ENCODE results near the gene CEP192. TPM values are rescaled to one million over a fixed set of nuclear protein-coding genes. Genes with fewer than 3 reads are reported as not detected.

Gene CEP192
- total and polyA plus RNA-seq, 2 of the 13 experiments (the other 11 are each of a cell fraction or from before 2014, with no cell fraction given), result 15.3 to 24.7 TPM

DNA sequence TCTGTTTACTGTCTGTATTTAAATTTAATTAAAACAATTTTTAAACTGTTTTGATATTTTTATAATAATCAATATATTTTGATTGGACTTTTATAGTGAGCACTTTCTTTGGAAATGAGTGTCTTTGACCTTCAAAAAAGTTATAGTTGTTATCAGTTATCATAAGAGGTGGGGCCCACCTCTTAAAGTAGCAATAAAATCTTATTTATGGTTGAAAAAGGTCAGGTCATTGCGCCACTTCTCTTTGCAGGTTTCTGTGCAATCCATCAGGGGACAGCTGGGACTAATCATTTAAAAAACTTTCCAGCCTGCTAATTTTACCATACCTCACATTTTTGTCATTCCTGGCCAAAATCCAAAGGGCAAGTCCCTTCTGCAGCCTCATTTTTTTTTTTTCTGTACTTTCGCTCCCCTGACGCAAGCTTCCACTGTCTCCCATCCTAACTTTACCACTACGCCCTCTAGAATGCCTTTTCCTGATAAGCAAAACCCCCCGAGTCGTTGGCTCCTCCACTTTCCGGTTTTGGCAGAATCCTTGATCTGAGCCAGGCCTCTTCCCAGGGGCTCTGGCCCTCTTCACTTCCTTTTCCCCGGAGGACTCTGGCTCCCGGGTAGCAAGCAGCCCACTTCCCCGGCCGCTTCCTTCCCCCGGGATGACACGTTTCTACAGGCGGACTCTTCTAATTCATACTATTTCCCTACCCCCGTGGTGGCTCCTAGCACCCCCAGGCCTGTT is 44.4 kb upstream of the CEP192 start (continued):
- TF ChIP-seq, protein P1, sequence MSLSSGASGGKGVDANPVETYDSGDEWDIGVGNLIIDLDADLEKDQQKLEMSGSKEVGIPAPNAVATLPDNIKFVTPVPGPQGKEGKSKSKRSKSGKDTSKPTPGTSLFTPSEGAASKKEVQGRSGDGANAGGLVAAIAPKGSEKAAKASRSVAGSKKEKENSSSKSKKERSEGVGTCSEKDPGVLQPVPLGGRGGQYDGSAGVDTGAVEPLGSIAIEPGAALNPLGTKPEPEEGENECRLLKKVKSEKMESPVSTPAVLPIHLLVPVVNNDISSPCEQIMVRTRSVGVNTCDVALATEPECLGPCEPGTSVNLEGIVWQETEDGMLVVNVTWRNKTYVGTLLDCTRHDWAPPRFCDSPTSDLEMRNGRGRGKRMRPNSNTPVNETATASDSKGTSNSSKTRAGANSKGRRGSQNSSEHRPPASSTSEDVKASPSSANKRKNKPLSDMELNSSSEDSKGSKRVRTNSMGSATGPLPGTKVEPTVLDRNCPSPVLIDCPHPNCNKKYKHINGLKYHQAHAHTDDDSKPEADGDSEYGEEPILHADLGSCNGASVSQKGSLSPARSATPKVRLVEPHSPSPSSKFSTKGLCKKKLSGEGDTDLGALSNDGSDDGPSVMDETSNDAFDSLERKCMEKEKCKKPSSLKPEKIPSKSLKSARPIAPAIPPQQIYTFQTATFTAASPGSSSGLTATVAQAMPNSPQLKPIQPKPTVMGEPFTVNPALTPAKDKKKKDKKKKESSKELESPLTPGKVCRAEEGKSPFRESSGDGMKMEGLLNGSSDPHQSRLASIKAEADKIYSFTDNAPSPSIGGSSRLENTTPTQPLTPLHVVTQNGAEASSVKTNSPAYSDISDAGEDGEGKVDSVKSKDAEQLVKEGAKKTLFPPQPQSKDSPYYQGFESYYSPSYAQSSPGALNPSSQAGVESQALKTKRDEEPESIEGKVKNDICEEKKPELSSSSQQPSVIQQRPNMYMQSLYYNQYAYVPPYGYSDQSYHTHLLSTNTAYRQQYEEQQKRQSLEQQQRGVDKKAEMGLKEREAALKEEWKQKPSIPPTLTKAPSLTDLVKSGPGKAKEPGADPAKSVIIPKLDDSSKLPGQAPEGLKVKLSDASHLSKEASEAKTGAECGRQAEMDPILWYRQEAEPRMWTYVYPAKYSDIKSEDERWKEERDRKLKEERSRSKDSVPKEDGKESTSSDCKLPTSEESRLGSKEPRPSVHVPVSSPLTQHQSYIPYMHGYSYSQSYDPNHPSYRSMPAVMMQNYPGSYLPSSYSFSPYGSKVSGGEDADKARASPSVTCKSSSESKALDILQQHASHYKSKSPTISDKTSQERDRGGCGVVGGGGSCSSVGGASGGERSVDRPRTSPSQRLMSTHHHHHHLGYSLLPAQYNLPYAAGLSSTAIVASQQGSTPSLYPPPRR (CRISPR knock-in tag; IDR thresholded peaks at IDR 0.05; ENCODE audit: borderline replicate concordance), result 0 out of 2 replicates have a peak, but pooled peaks have one; percentile 52
- TF ChIP-seq FLYWCH1 (CRISPR knock-in tag; IDR thresholded peaks at IDR 0.05) (no peak), FOSL2 (CRISPR knock-in tag; IDR thresholded peaks at IDR 0.05) (no peak), MIER2 (CRISPR knock-in tag; IDR thresholded peaks at IDR 0.05) (no peak; the same call in 1 of the 2 replicates), ZSCAN31 (CRISPR knock-in tag; IDR thresholded peaks at IDR 0.05; ENCODE audit: low read depth) (no peak), ZNF17 (CRISPR knock-in tag; IDR thresholded peaks at IDR 0.05) (no peak), ZNF614 (CRISPR knock-in tag; IDR thresholded peaks at IDR 0.05; ENCODE audit: borderline replicate concordance) (0 out of 2 replicates have a peak, but pooled peaks have one; percentile 18), ZNF773 (CRISPR knock-in tag; IDR thresholded peaks at IDR 0.05; ENCODE audit: borderline replicate concordance) (no peak), ZNF230 (CRISPR knock-in tag; IDR thresholded peaks at IDR 0.05) (0 out of 2 replicates have a peak, but pooled peaks have one; percentile 35), JUND (CRISPR knock-in tag; IDR thresholded peaks at IDR 0.05) (no peak; the same call in 1 of the 2 replicates), ZNF333 (CRISPR knock-in tag; IDR thresholded peaks at IDR 0.05; ENCODE audit: borderline replicate concordance) (no peak), MZF1 (CRISPR knock-in tag; IDR thresholded peaks at IDR 0.05; ENCODE audit: borderline replicate concordance) (no peak), GZF1 (CRISPR knock-in tag; IDR thresholded peaks at IDR 0.05) (no peak), RNF2 (conservative IDR thresholded peaks at IDR 0.05; ENCODE audit: low read depth) (no peak), ZNF44 (CRISPR knock-in tag; IDR thresholded peaks at IDR 0.05) (no peak), ZSCAN21 (CRISPR knock-in tag; IDR thresholded peaks at IDR 0.05; ENCODE audit: borderline replicate concordance) (no peak), ZNF20 (CRISPR knock-in tag; IDR thresholded peaks at IDR 0.05) (no peak), ZNF496 (CRISPR knock-in tag; IDR thresholded peaks at IDR 0.05; ENCODE audit: insufficient replicate concordance) (no peak)
- TF ChIP-seq, protein P2, sequence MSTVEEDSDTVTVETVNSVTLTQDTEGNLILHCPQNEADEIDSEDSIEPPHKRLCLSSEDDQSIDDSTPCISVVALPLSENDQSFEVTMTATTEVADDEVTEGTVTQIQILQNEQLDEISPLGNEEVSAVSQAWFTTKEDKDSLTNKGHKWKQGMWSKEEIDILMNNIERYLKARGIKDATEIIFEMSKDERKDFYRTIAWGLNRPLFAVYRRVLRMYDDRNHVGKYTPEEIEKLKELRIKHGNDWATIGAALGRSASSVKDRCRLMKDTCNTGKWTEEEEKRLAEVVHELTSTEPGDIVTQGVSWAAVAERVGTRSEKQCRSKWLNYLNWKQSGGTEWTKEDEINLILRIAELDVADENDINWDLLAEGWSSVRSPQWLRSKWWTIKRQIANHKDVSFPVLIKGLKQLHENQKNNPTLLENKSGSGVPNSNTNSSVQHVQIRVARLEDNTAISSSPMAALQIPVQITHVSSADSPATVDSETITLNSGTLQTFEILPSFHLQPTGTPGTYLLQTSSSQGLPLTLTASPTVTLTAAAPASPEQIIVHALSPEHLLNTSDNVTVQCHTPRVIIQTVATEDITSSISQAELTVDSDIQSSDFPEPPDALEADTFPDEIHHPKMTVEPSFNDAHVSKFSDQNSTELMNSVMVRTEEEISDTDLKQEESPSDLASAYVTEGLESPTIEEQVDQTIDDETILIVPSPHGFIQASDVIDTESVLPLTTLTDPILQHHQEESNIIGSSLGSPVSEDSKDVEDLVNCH (CRISPR knock-in tag; IDR thresholded peaks at IDR 0.05), result no peak
- TF ChIP-seq, protein P3, sequence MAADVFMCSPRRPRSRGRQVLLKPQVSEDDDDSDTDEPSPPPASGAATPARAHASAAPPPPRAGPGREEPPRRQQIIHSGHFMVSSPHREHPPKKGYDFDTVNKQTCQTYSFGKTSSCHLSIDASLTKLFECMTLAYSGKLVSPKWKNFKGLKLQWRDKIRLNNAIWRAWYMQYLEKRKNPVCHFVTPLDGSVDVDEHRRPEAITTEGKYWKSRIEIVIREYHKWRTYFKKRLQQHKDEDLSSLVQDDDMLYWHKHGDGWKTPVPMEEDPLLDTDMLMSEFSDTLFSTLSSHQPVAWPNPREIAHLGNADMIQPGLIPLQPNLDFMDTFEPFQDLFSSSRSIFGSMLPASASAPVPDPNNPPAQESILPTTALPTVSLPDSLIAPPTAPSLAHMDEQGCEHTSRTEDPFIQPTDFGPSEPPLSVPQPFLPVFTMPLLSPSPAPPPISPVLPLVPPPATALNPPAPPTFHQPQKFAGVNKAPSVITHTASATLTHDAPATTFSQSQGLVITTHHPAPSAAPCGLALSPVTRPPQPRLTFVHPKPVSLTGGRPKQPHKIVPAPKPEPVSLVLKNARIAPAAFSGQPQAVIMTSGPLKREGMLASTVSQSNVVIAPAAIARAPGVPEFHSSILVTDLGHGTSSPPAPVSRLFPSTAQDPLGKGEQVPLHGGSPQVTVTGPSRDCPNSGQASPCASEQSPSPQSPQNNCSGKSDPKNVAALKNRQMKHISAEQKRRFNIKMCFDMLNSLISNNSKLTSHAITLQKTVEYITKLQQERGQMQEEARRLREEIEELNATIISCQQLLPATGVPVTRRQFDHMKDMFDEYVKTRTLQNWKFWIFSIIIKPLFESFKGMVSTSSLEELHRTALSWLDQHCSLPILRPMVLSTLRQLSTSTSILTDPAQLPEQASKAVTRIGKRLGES (CRISPR knock-in tag; IDR thresholded peaks at IDR 0.05; ENCODE audit: borderline replicate concordance), result 0 out of 2 replicates have a peak, but pooled peaks have one; percentile 50

Data from HepG2 (cell line).